GM19239 (cell line): ENCODE results near the gene RAD51B.

Source experiments
- DNase-seq: peaks from one replicate; pipeline ENCODE4 v3.0.0; 2011; ENCODE audit warnings: low spot score; ENCODE audit not compliant: insufficient read length
- FAIRE-seq: peaks from 2 replicates; lab custom pipeline; 2011; peaks lifted over from hg19 to GRCh38; lab: Jason Lieb, UNC

The RAD51B gene

DNA sequence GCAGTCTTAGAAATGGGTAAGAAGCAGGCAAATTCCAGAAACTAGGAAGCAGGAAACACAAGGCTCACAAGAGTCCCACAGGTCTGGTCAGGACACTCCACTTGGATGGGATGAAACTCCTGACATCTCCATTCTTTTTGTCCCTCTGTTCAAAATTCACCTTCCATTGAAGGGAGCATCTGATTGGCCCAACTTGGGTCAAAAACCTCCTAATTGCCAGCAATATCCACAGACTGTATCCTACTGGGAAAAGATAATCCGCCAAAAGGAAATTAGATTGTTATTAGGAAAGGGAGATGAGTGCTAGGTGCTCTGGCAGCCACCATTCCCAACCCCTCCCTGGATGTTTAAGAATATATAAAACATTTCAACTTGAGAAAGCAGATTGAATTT is 716.4 kb downstream of the RAD51B start:
- FAIRE-seq (no peak), DNase-seq (no peak)

DNA sequence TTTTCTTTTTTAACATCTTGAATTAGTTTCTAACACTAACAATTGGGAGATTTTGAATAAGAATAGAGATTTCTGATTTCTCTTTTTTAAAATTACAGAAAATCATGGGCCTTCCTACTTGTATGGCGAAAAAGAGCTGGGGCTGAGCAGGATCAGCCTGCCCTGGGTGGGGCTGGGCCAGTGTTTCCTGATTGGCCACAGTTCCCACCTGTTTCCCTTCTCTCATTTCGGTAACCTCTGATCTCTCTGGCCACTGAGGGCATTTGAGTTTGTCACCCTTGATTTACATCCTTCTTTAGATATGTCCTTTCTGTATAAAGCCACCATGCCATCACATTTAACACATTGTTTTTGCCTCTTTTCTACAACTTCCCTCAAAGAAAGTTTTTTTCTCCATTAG is 719.1 kb downstream of the RAD51B start:
- DNase-seq (no peak), FAIRE-seq (no peak)

DNA sequence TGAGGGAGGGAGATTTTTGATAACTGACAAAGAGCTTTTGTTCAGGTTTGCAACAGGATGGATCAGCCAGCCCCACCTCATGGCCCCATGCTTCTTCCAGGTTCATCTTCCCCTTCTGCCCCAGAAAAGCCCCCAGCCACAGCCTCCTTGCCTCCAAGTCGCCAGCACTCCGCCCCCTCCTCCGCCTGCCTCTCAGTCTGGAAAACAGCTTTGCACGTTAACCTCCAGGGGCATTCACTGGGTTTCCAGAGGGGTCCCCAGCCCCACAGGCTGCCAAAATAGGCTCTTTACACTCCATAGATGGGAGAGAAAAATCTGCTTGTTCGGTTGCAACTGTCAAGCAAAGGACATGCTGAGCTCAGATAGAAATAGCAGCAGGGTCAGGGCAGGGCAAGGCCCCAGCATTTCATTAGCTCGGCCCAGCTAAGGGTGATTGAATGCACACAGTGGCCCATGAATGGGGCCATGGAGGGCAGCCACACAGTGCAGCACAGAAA is 719.7 kb downstream of the RAD51B start:
- no peak for FAIRE-seq
- DNase-seq, result no peak

DNA sequence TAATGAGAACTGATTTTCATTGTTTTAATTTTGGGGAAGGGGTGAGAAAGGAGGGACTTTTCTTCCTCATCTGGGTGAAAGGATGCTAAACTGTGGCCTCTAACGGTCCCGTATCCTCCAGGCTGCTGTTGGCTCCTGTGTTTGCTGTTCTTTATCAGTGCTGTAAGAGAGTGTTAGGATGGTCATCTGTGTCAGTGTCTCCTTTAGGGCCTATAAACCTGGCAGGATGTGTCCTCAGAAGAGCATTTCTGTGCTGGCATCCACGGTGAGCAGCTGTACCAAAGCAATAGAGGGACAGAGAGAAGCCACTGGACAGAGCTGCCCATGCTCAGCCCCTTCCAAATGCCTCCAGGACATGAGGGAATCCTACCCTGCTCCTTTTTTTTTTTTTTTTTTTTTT is 720.2 kb downstream of the RAD51B start:
- no peak for DNase-seq
- no peak for FAIRE-seq

DNA sequence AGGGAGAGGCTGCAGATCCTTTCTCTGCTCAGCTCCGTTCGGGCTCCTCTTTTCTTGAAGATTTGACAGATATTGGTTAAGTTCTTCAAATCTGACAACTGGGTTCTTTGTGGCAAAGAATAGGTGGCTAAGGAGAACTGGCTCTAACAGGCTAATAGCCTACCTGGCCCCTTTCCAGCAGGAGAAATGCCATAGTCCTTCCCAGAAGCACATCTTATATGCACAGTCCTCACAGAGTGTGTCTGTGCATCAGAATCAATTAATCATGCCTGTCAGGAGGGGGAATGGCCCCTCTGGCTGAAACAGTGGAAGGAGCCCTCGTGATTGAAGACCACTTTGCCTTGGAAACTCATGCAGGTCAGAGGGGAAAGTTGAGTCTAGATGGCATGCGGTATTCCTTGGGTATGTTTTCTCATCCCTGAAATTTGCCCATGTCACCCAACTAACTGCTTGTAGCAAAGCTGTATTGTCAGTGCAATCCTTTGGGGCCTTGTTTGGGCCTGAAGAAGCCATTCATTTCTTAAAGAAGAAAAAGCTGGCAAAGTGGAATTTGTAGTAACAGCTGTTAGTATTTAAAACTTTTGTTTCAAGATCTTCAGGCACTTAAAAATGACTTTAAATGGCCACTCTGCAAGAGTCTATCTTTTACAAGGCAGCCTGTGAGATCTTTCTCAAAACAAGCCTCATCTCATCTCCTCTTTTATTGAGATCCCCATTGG is 721.8 kb downstream of the RAD51B start:
- FAIRE-seq (no peak), DNase-seq (no peak)

DNA sequence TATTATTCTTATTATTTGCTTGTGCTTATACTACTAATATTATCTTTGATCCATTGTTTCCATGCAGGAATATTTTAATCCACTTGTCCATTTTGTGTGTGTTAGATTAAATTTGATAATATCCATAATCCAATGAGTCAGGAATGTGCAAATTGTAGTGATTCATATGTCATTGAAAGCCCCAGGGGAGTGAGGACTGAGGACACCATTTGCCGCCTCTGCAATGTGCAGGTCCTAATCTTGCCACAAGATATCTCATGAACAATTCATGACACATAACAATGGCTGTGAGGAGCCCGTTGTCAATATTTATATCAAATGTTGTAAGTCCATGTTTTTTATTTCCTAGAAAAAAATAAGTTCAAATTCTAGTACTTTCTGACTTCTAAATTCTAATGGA is 722.8 kb downstream of the RAD51B start:
- FAIRE-seq (no peak), DNase-seq (no peak)

DNA sequence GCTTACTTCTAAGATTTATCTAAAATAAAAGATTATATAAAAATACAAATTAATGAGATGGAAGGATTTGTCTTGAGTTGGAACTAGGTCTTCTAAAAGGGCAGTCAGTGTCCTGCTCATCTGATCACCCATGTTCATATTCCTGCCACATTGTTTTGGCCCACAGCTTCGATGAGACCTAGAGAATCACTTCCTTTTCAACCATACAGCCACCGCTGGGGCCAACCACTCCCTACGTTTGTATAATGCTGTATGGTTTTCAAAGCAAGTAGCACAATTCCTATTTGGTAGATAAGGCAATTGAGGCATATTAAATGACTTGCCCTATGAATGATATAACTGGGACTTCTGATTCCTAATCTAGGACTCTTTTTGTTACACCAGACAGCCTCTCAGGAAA is 723.9 kb downstream of the RAD51B start:
- FAIRE-seq (no peak), DNase-seq (no peak)

DNA sequence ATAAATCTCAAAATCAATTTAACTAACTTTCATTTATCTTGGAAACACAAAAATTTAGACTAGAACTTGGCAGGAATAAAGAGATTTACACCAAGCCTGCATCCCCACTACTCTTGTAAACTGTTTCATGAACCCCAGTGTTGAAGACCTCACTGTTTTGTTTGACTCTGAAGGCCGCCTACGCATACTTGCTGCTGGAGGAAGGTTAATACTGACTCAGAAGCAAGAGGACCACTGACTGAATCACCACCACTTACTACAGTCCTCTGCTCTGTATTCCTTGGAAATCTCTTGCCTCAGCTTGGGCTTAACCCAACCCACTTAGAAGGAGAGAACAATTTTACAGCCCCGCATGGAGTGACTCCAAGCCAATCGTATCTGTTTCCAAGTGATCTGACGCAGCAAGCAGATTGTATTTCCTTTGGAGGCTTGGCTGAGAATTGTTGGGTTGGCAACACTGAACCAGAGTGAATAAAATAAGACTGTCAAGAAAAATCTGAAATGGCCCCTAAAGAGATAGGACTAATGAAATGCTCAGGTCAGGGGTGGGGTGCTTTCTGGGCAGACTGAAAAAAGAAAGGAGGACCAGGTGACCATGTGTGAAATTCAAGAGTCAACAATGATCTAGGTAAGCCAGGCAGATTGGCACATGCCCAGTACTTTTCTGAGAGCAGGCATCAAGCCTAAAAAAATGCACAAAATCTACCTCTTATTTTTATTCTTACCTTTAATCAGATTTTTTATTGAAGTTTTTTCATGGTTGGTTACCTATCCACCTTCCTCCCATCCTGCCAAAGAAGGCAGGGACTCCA is 724.7 kb downstream of the RAD51B start:
- DNase-seq (no peak), FAIRE-seq (no peak)

DNA sequence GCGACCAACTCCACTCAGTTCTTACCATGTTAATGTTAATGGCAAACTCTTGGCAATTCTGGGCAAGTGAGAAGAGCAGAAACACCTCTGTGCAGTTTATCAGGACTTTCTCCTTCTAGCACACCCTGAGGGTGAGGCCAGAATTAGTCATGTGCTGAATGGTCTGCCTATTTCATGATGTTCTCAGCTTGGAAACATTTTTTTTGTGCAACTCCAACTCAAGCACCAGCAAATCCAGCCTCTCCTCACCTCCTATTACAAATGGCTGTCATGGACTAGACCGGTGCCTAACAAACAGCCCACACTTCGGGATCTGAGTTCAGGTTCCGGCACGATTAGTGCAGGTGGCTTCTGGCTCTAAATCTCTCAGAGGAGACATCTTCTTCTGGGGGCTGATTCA is 727.3 kb downstream of the RAD51B start:
- no peak for FAIRE-seq
- DNase-seq, result no peak

DNA sequence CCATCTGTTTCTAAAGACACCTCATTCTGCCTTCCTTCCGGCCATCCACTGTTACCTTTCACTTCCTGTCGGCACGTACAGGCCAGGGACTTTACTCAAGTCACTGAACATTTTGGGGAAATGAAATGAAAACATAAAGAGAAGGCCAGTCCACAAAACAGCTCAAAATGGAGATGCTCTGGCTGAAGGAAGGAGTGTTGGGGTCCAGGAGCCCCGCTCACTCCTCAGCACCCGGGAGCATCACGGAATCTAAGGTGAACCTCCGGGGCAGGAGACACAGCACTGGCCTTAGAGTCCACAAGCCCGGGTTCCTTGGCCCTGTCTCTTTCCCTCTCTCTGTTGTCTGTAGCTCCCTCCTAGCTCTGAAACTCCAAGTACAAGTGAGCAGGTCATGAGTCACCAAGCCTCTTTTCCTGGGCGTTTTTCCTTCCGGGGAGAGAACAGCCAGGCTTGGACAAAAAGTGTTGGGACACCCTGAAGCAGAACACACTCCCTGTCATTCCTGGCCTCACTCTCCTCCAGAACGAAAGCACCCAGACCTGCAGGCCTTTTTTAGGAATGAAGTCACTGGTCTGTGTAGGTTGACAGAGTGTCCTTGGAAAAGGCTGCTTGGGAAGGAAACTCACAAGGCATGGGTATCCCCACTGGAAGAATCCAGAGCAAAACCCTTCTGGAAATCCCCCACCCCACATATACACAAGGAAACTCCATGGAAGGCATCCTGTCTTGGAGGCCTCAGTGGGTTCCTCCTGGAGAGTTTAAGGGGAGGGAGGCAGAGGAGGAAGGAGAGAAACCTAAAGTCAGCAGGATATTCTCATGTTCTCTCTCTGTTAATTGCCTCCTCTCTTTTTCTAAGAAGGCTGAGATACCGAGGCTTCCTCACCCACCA is 728.0 kb downstream of the RAD51B start:
- DNase-seq, result no peak
- FAIRE-seq, result no peak

DNA sequence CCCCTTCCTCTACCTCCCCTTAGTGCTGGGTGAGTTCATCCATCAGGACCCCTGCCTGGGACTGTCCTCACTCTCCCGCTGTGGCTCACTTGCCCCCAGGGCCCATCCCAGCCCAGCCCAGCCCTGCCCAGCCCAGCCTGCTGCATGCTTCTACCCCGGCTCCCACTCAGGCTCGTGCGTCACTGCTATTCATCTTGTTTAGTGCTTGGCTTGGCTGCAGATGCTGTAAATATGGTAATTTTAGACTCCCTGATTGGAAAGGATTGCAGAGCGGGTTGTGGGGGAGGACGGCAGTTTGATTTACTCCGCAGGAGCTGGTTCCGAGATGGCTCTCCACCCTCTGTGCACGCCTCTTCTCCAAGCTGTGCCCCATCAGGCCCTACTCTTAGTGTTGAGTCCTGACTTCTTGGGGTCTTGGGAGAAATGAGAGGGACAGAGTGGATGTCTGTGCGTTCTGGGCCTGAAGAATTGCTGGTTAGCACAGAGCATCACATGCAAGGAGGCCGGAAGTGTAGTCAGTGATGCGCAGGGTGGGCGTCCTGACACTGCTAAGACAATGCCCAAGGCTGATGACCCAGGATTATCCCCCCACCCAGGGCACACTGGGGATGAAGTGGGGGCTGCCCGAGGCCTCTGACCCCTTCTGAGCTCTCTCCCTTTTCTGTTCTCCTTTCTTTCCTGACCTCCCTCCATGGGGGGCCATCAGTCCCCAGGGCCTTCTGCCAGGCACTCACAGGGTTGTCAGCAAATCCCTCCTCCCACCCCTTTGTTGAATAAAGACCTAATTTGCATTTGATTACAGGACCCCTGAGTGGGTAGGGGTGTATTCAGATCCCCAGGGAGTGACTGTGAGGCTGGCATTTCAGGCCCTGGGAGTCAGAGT is 728.9 kb downstream of the RAD51B start:
- no peak for FAIRE-seq
- DNase-seq, result no peak

DNA sequence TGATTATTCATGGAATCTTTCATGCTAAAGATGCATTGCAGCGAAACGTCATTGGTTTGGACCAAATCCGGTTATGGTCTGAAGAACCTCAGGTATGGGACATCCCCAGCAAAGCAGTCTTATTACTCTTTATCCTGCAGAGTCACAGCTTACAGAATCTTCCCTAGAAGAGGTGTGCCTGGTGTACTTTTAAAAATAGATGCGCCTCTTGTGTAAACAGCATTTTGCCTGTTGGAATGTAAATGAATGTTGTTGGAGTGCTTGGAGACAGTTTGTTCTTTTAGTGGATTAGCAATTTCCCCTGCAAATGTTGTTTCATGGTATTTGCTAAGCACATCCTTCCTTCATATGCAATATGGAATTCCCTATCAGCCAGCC is 730.7 kb downstream of the RAD51B start:
- no peak for DNase-seq

DNA sequence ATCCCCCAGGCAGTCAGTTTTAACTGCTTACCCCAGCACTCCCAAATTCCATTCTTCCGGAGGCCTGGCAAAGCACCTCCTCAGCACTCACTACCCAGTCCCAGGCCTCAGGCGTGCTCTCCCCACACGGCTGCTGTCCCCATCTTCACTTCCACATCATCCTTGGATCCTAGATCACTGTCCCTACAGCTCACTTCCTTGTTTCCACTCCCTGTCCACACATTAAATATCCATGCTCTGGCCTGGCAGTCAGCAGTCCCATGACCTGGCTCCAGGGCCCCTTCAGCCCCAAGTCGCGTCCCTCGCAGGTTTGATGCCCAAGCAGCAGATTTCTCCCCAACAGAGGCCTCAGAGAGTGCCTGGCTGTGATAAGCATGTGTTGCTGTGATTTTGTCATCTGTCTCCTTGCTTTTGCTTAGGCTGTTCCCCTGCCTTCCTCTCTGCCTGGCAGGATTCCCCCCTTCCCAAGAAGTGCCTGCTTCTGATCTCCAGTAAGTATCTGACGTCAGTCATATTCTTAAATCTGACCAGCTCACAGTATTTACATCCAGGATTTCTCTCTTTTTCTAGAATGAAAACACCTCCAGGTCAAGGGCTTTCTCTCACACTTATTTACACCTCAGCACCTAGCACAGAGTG is 731.6 kb downstream of the RAD51B start:
- DNase-seq, result no peak
- no peak for FAIRE-seq

More for the DNA sequence above, 730.7 kb downstream of the RAD51B start:
- no peak for FAIRE-seq

DNA sequence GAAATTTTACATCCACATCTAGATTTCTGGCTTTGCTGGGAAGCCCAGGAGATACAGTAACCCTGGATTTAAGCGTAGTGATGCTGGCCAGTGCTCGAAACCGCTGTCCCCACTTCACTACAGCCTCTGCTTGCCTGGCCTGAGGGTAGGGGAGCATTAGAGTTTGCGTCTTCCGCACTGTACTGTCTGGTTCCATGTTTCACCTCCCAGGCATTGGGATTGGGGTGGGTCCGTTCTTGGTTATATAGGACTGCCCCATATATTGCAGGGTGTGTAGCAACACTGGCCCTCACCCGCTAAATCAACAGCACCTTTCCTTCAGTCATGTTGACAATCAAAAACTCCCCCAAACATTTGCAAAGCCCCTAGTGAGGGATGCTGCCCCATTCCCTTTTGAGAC is 732.5 kb downstream of the RAD51B start:
- FAIRE-seq, result no peak
- DNase-seq, result no peak

DNA sequence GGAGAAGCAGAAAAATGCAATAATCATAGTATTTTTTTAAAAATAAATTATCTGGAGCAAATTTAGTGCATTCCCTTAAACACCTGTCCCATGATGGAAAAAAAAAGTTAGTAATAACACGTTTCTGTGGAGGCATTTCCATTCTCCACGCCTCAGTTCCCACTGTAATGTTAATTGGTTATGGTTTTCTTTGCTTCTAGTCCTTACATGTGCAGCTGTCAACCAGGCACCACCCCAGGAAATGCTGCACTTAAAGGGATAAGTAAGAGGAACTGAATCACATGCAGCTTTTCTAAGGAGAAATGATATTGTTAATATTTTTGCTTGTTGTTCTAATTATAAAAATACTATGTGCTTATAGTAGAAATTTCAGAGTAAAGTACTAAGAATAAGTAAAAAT is 733.0 kb downstream of the RAD51B start:
- FAIRE-seq, result no peak
- DNase-seq, result no peak

DNA sequence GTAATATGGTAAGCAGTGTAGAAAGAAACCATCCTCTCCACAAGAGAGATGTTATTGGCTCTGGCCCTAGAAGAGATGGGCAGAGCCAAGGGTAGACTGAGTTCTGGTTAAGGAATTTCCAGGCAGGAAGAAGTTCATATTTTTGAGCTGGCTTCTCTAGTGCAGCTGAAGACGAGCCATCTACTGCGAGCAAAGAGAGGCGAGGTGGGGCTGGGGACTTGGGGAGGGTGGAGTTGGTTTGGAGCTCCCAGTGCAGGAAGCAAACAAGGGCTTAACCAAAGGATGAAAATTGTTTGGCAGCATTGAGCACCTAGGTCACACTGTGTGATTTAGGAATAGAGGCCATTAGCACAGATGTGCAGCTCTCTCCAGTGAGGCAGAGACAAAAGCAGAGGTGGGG is 733.7 kb downstream of the RAD51B start:
- DNase-seq (no peak), FAIRE-seq (no peak)

DNA sequence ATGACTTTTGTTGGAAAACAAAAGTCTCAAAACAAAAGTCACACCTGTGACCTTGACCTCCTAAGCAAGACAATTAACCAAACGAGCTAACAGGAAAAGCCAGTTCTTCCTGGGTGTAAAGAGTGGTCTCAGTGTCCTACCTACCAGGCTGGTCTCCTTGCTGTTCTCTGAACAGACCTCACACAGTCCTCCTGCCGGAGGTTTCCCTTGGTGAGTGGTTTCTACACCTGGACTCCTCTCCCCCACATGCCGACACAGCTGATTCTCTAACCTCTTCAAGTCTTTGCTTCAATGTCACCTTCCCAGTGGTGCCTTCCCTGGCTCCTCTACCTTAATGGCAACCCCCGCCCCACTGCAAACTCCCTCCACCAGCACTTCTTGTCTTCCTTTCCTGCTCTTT is 734.7 kb downstream of the RAD51B start:
- DNase-seq, result no peak
- FAIRE-seq, result peak; percentile 11

DNA sequence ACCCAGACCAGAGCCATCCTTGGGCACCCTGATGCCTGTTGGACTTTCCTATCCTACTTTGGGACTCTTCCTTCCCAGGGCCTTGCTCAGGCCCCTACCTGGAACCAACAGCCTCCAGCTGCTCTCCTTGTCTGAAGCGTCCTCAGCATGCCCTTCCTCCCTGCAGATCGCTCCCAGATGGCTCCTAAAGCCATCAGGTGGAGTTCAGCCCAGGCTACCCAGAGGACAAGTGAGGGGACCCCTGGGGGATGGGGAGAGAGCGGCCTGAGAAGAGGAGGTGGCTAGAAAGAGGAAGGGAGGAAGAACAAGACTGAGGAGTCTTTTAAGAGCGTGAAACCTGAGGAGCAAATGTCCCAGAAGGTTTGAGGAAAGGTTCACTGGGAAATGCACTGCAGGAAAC is 736.7 kb downstream of the RAD51B start:
- DNase-seq (no peak), FAIRE-seq (no peak)

DNA sequence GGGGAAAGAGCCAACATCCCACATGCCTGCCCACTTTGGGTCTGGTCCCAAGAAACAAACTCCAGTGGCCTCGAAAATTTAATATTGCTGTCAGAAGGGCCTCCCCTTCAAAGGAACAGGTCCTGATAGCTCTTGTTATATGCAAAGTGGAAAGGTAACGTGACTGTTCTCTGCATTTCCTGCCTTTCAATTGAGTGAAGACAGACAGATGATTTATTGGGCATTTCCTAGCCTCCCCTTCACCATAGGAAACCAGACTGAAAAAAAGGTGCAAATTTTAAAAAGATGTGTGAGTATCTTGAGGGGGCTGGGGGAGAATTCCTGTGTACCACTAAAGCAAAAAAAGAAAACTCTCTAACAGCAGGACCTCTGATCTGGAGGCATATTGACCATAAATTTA is 738.1 kb downstream of the RAD51B start:
- DNase-seq (no peak), FAIRE-seq (no peak)
